Activated CD8-positive, alpha-beta T cell treated with anti-CD3 and anti-CD28 coated beads, Interleukin-2, amount 10 ng/mL, durations not matched to agents 7 days and 5 days (primary cell): Measurements from ENCODE around the gene DCAF17. TPM values are rescaled to one million over a fixed set of nuclear protein-coding genes. Genes with fewer than 3 reads are reported as not detected.
"Not testable (repeated sequence)": the region's sequence is repeated elsewhere in the genome, so short reads cannot be mapped to it uniquely, and the experiment has no call there.

Experiments
- ATAC-seq: fragments of 150-1000 bp; cut with Tn5 transposase; one replicate; pipeline ENCODE4 v1.10.0; 2021; ENCODE audit warnings: moderate library complexity
- CTCF ChIA-PET: fragments of 350-600 bp; sonication (Branson Sonifier 250); formaldehyde crosslinking; loops from one replicate; lab custom pipeline; 2021; ENCODE audit warnings: antibody characterized with exemption; lab: Charles Lee
- POLR2A ChIA-PET: fragments of 350-600 bp; sonication (Branson Sonifier 250); formaldehyde crosslinking; loops from one replicate; lab custom pipeline; 2021; ENCODE audit warnings: antibody characterized with exemption; lab: Charles Lee
- DNase-seq: peaks from one replicate; pipeline ENCODE4 v3.0.0-alpha.2; 2020
- H3K27ac Mint-ChIP-seq: one replicate; pipeline ENCODE4 v1.8.0; 2021; ENCODE audit warnings: mild to moderate bottlenecking, mixed read lengths
- H3K27me3 Mint-ChIP-seq: one replicate; pipeline ENCODE4 v1.8.0; 2021; ENCODE audit warnings: low read depth, mixed read lengths
- H3K36me3 Mint-ChIP-seq: one replicate; pipeline ENCODE4 v1.8.0; 2021; ENCODE audit warnings: low read depth, mixed read lengths
- H3K4me1 Mint-ChIP-seq: one replicate; pipeline ENCODE4 v1.8.0; 2021; ENCODE audit warnings: low read depth, mixed read lengths
- H3K4me3 Mint-ChIP-seq: one replicate; pipeline ENCODE4 v1.8.0; 2021; ENCODE audit warnings: mild to moderate bottlenecking, mixed read lengths
- H3K9me3 Mint-ChIP-seq: one replicate; pipeline ENCODE4 v1.8.0; 2022; ENCODE audit warnings: mixed read lengths; ENCODE audit not compliant: insufficient read depth
- total RNA-seq, 2 experiments: library from RNA; stranded (reverse); gene quantifications; one replicate each; pipeline ENCODE4 v1.2.3, GENCODE V29; 2021

The DCAF17 gene
- total RNA-seq, 2 experiments from 2014 or later: 15.9 to 17.5 TPM

GRCh38 chr2:171490577-171490976, 56.6 kb downstream of the DCAF17 start:
- Mint-ChIP-seq H3K27me3 (no peaks in the 10 kb centered on the region), H3K27ac (no peak overlapping the region), H3K9me3 (peaks cover 9% of the 10 kb centered on the region), H3K4me1 (no peaks in the 10 kb centered on the region), H3K36me3 (peaks cover 12% of the 10 kb centered on the region), H3K4me3 (no peak overlapping the region)
- no peak for ATAC-seq
- CTCF ChIA-PET: interaction anchor here (1.1 kb wide), 1 partner anchor 518 kb away, joined by 3 read pairs; no protein-coding TSS in a partner anchor
- POLR2A ChIA-PET: interaction anchor here (0.7 kb wide), 1 partner anchor 18 kb away, joined by 3 read pairs; no protein-coding TSS in a partner anchor
- no peak for DNase-seq

GRCh38 chr2:171491292-171491691, 57.3 kb downstream of the DCAF17 start:
- ChIA-PET CTCF (interaction anchor here (1.1 kb wide), 1 partner anchor 518 kb away, joined by 3 read pairs; no protein-coding TSS in a partner anchor), POLR2A (interaction anchor here (0.7 kb wide), 1 partner anchor 19 kb away, joined by 3 read pairs; no protein-coding TSS in a partner anchor)
- DNase-seq (no peak), ATAC-seq (no peak)
- H3K9me3 Mint-ChIP-seq: peaks cover 9% of the 10 kb centered on the region
- no peak overlapping the region for H3K4me3 Mint-ChIP-seq
- no peaks in the 10 kb centered on the region for H3K27me3 Mint-ChIP-seq
- peaks cover 12% of the 10 kb centered on the region for H3K36me3 Mint-ChIP-seq
- H3K4me1 Mint-ChIP-seq: no peaks in the 10 kb centered on the region
- H3K27ac Mint-ChIP-seq: no peak overlapping the region

GRCh38 chr2:171492664-171493063, 58.6 kb downstream of the DCAF17 start:
- ChIA-PET POLR2A (no interaction called here), CTCF (no interaction called here)
- Mint-ChIP-seq H3K9me3 (peaks cover 12% of the 10 kb centered on the region), H3K4me3 (no peak overlapping the region), H3K36me3 (peaks cover 10% of the 10 kb centered on the region), H3K27me3 (no peaks in the 10 kb centered on the region), H3K4me1 (no peaks in the 10 kb centered on the region), H3K27ac (no peak overlapping the region)
- ATAC-seq: no peak
- no peak for DNase-seq

- H3K4me1 Mint-ChIP-seq, DNase-seq, H3K27ac Mint-ChIP-seq, POLR2A ChIA-PET, ATAC-seq, H3K9me3 Mint-ChIP-seq, H3K4me3 Mint-ChIP-seq, H3K36me3 Mint-ChIP-seq, H3K27me3 Mint-ChIP-seq, CTCF ChIA-PET: not testable (repeated sequence)
These were observed 63.6 kb downstream of the DCAF17 start for GRCh38 chr2:171497664-171498063.

GRCh38 chr2:171505374-171505773, 71.3 kb downstream of the DCAF17 start:
- no peaks in the 10 kb centered on the region for H3K36me3 Mint-ChIP-seq
- no peak overlapping the region for H3K27ac Mint-ChIP-seq
- POLR2A ChIA-PET: no interaction called here
- H3K4me1 Mint-ChIP-seq: peaks cover 4% of the 10 kb centered on the region
- no peaks in the 10 kb centered on the region for H3K9me3 Mint-ChIP-seq
- CTCF ChIA-PET: interaction anchor here (1.0 kb wide), 1 partner anchor 577 kb away, joined by 3 read pairs; no protein-coding TSS in a partner anchor
- H3K27me3 Mint-ChIP-seq: peaks cover 4% of the 10 kb centered on the region
- no peak for DNase-seq
- no peak overlapping the region for H3K4me3 Mint-ChIP-seq
- ATAC-seq: no peak

- Mint-ChIP-seq H3K4me1 (peaks cover 6% of the 10 kb centered on the region), H3K27me3 (peaks cover 4% of the 10 kb centered on the region), H3K4me3 (no peak overlapping the region), H3K9me3 (no peaks in the 10 kb centered on the region), H3K36me3 (no peaks in the 10 kb centered on the region), H3K27ac (no peak overlapping the region)
- POLR2A ChIA-PET: no interaction called here
- CTCF ChIA-PET: interaction anchor here (1.1 kb wide), 1 partner anchor 12 kb away, joined by 4 read pairs; the partner anchor contains the start of gene CYBRD1
- ATAC-seq: no peak
- no peak for DNase-seq
These were observed 76.1 kb downstream of the DCAF17 start for GRCh38 chr2:171509945-171510731.

- H3K4me3 Mint-ChIP-seq: no peak overlapping the region
- CTCF ChIA-PET: no interaction called here
- DNase-seq: no peak
These were observed 78.0 kb downstream of the DCAF17 start for GRCh38 chr2:171512014-171512413.

GRCh38 chr2:171512683-171513195, 78.7 kb downstream of the DCAF17 start:
- no peak overlapping the region for H3K4me3 Mint-ChIP-seq
- ChIA-PET CTCF (no interaction called here), POLR2A (no interaction called here)
- peaks cover 6% of the 10 kb centered on the region for H3K4me1 Mint-ChIP-seq
- DNase-seq: no peak
- ATAC-seq: no peak
- peaks cover 4% of the 10 kb centered on the region for H3K27me3 Mint-ChIP-seq
- H3K27ac Mint-ChIP-seq: no peak overlapping the region
- H3K36me3 Mint-ChIP-seq: no peaks in the 10 kb centered on the region
- H3K9me3 Mint-ChIP-seq: no peaks in the 10 kb centered on the region

More at GRCh38 chr2:171512014-171512413, 78.0 kb downstream of the DCAF17 start:
- POLR2A ChIA-PET: no interaction called here
- no peak for ATAC-seq
- H3K4me1 Mint-ChIP-seq: peaks cover 6% of the 10 kb centered on the region
- no peaks in the 10 kb centered on the region for H3K9me3 Mint-ChIP-seq
- H3K27me3 Mint-ChIP-seq: peaks cover 4% of the 10 kb centered on the region
- no peaks in the 10 kb centered on the region for H3K36me3 Mint-ChIP-seq
- no peak overlapping the region for H3K27ac Mint-ChIP-seq

GRCh38 chr2:171513719-171514160, 79.7 kb downstream of the DCAF17 start:
- POLR2A ChIA-PET: no interaction called here
- no peak overlapping the region for H3K27ac Mint-ChIP-seq
- DNase-seq: no peak
- CTCF ChIA-PET: no interaction called here
- no peak overlapping the region for H3K4me3 Mint-ChIP-seq
- no peaks in the 10 kb centered on the region for H3K36me3 Mint-ChIP-seq
- no peak for ATAC-seq
- no peaks in the 10 kb centered on the region for H3K9me3 Mint-ChIP-seq
- H3K27me3 Mint-ChIP-seq: peaks cover 4% of the 10 kb centered on the region
- H3K4me1 Mint-ChIP-seq: peaks cover 6% of the 10 kb centered on the region

- no peak overlapping the region for H3K27ac Mint-ChIP-seq
- DNase-seq (no peak), ATAC-seq (no peak)
- H3K36me3 Mint-ChIP-seq: no peaks in the 10 kb centered on the region
- H3K4me3 Mint-ChIP-seq: no peak overlapping the region
- no peaks in the 10 kb centered on the region for H3K9me3 Mint-ChIP-seq
- H3K4me1 Mint-ChIP-seq: peaks cover 4% of the 10 kb centered on the region
- CTCF ChIA-PET: no interaction called here
- POLR2A ChIA-PET: no interaction called here
- H3K27me3 Mint-ChIP-seq: peaks cover 10% of the 10 kb centered on the region
These were observed 81.0 kb downstream of the DCAF17 start for GRCh38 chr2:171514908-171515582.

GRCh38 chr2:171515672-171516298, 81.8 kb downstream of the DCAF17 start:
- no peaks in the 10 kb centered on the region for H3K9me3 Mint-ChIP-seq
- no peak for DNase-seq
- CTCF ChIA-PET: no interaction called here
- no peak overlapping the region for H3K27ac Mint-ChIP-seq
- peaks cover 3% of the 10 kb centered on the region for H3K4me1 Mint-ChIP-seq
- peaks cover 15% of the 10 kb centered on the region for H3K27me3 Mint-ChIP-seq
- POLR2A ChIA-PET: no interaction called here
- ATAC-seq: no peak
- H3K36me3 Mint-ChIP-seq: no peaks in the 10 kb centered on the region
- H3K4me3 Mint-ChIP-seq: no peak overlapping the region
